ENCODE measurements around the gene MSRB1. TPM values are rescaled to one million over a fixed set of nuclear protein-coding genes. Genes with fewer than 3 reads are reported as not detected.

Gene MSRB1
- total RNA-seq, 2 donors from 2014 or later = 13.7 to 21.9 TPM

- no peak for TF ChIP-seq CTCF (IDR thresholded peaks at IDR 0.05)
- DNase-seq (ENCODE audit: low spot score) = no peak
- H3K4me3 ChIP-seq = no peak overlapping the region
- H3K27ac ChIP-seq = no peak overlapping the region
- peaks cover 7 to 9% of the 10 kb centered on the region in 2 donors for H3K27me3 ChIP-seq
- H3K9me3 ChIP-seq = no peaks in the 10 kb centered on the region
- peaks cover 0 to 42% of the 10 kb centered on the region in 2 donors for H3K4me1 ChIP-seq
- H3K36me3 ChIP-seq = peaks cover 33% of the 10 kb centered on the region
Measured at GRCh38 chr16:1980770-1981087, 37.7 kb upstream of the MSRB1 start.

GRCh38 chr16:1980030-1980769, 37.2 kb upstream of the MSRB1 start:
- Histone ChIP-seq H3K4me1 (peaks cover 0 to 40% of the 10 kb centered on the region in 2 donors), H3K27me3 (peaks cover 7 to 9% of the 10 kb centered on the region in 2 donors), H3K9me3 (no peaks in the 10 kb centered on the region), H3K27ac (no peak overlapping the region), H3K4me3 (no peak overlapping the region), H3K36me3 (peaks cover 35% of the 10 kb centered on the region)
- TF ChIP-seq CTCF (IDR thresholded peaks at IDR 0.05) = no peak
- no peak for DNase-seq (ENCODE audit: low spot score)

- no peak for DNase-seq (ENCODE audit: low spot score)
- peaks cover 43% of the 10 kb centered on the region for H3K36me3 ChIP-seq
Measured at GRCh38 chr16:1979271-1980029, 36.5 kb upstream of the MSRB1 start.

GRCh38 chr16:1978476-1979120, 35.6 kb upstream of the MSRB1 start:
- DNase-seq (ENCODE audit: low spot score) = no peak
- Histone ChIP-seq H3K4me3 (no peak overlapping the region), H3K27ac (no peak overlapping the region), H3K27me3 (peaks cover 7 to 9% of the 10 kb centered on the region in 2 donors), H3K36me3 (peaks cover 47% of the 10 kb centered on the region), H3K9me3 (no peaks in the 10 kb centered on the region), H3K4me1 (peaks cover 0 to 31% of the 10 kb centered on the region in 2 donors)
- no peak for TF ChIP-seq CTCF (IDR thresholded peaks at IDR 0.05)

More at GRCh38 chr16:1979271-1980029, 36.5 kb upstream of the MSRB1 start:
- TF ChIP-seq CTCF (IDR thresholded peaks at IDR 0.05) = no peak
- Histone ChIP-seq H3K4me3 (no peak overlapping the region), H3K9me3 (no peaks in the 10 kb centered on the region), H3K27ac (no peak overlapping the region), H3K27me3 (peaks cover 7 to 9% of the 10 kb centered on the region in 2 donors), H3K4me1 (peaks cover 0 to 32% of the 10 kb centered on the region in 2 donors)

GRCh38 chr16:1977875-1978268, 34.9 kb upstream of the MSRB1 start:
- H3K27me3 ChIP-seq = peaks cover 7 to 9% of the 10 kb centered on the region in 2 donors
- H3K4me3 ChIP-seq = no peak overlapping the region
- no peak overlapping the region for H3K27ac ChIP-seq
- no peak for TF ChIP-seq CTCF (IDR thresholded peaks at IDR 0.05)
- no peak for DNase-seq (ENCODE audit: low spot score)
- peaks cover 0 to 31% of the 10 kb centered on the region in 2 donors for H3K4me1 ChIP-seq
- H3K36me3 ChIP-seq = peaks cover 47% of the 10 kb centered on the region
- H3K9me3 ChIP-seq = no peaks in the 10 kb centered on the region
